ENCODE measurements around the gene TIPRL. TPM values are rescaled to one million over a fixed set of nuclear protein-coding genes. Genes with fewer than 3 reads are reported as not detected.

The TIPRL gene
- total RNA-seq, 1 donor from 2014 or later: 24.5 TPM

DNA sequence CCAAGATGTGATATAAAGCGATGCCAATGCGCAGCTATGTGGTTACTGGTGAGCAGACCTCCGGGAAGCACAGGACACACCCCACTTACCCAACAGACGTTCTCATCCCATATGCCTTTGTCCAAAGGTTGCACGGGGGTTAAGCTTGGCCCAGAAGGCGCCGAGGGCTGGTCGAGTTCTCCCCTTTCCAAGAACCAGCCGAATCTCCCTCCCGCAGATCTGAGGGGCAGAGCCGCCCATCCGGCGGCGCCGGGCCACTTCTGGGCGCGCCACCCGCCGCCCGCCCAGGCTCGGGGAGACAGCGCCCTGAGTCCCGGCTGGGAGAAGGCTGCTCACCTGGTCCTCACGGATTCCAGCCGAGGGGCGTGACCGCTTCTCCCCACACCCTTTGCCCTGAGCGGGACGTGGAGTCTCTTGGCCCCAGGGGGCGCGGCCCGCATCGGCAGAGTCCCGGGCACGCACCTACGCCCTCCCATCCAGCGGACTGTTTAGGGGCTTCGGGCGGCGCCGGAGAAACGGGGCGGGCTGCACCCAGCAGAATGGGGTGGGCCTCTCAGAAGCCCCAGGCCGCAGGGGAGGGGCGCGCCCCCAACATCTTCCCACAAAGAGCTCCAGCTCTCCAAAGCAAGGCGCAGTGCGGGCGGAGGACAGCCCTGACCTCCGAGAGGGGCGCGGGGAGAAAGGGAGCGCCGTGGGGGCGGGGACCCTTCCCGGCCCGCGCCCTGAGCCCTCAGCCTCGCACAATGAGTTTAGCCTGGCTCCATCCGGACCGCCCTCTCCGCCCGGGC, 42.6 kb upstream of the TIPRL start:
- peaks cover 29% of the 10 kb centered on the region for H3K4me1 Mint-ChIP-seq (ENCODE audit: unreplicated experiment)
- peak; percentile 79 for DNase-seq (ENCODE audit: extremely low spot score, unreplicated experiment)
- no peaks in the 10 kb centered on the region for H3K9me3 Mint-ChIP-seq
- peaks cover 2% of the 10 kb centered on the region for H3K36me3 Mint-ChIP-seq
- H3K27ac Mint-ChIP-seq: peak overlapping the region; percentile 91
- TF ChIP-seq, protein P1, sequence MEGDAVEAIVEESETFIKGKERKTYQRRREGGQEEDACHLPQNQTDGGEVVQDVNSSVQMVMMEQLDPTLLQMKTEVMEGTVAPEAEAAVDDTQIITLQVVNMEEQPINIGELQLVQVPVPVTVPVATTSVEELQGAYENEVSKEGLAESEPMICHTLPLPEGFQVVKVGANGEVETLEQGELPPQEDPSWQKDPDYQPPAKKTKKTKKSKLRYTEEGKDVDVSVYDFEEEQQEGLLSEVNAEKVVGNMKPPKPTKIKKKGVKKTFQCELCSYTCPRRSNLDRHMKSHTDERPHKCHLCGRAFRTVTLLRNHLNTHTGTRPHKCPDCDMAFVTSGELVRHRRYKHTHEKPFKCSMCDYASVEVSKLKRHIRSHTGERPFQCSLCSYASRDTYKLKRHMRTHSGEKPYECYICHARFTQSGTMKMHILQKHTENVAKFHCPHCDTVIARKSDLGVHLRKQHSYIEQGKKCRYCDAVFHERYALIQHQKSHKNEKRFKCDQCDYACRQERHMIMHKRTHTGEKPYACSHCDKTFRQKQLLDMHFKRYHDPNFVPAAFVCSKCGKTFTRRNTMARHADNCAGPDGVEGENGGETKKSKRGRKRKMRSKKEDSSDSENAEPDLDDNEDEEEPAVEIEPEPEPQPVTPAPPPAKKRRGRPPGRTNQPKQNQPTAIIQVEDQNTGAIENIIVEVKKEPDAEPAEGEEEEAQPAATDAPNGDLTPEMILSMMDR (conservative IDR thresholded peaks at IDR 0.05): no peak
- H3K4me3 Mint-ChIP-seq: peak overlapping the region; percentile 94
- peaks cover 4% of the 10 kb centered on the region for H3K27me3 Mint-ChIP-seq

- TF ChIP-seq, protein P1 (conservative IDR thresholded peaks at IDR 0.05): peak; percentile 24
- H3K27me3 Mint-ChIP-seq: peaks cover 4% of the 10 kb centered on the region
- H3K9me3 Mint-ChIP-seq: no peaks in the 10 kb centered on the region
- peak within 1 kb of the TSS; percentile 93 for H3K27ac Mint-ChIP-seq
- peak within 1 kb of the TSS; percentile 96 for H3K4me3 Mint-ChIP-seq
- H3K36me3 Mint-ChIP-seq: no peaks in the 10 kb centered on the region
- peaks cover 29% of the 10 kb centered on the region for H3K4me1 Mint-ChIP-seq (ENCODE audit: unreplicated experiment)
- DNase-seq (ENCODE audit: extremely low spot score, unreplicated experiment): peak; percentile 72
Observed at GRCh38 chr1:168136709-168137514, 41.9 kb upstream of the TIPRL start, which contains the start of gene GPR161. Gene GPR161 (minus strand): TSS chr1:168136930. CDS start chr1:168104850, 32,080 bp downstream.

DNA sequence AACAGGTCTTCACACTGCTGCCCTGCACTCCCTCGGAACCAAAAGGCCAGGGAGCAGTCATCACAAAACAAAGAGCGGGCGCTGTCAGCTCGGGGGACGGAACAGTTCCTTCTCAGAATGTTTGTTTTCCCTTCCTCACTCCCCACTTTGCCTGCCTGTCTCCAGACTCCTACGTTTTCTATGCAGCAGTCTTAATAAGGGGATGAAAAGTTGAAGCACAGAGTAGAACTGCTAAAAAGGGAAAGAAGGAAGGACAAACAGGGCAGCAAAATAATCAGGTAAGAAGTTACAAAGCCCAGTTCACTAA, 41.3 kb upstream of the TIPRL start:
- H3K4me1 Mint-ChIP-seq (ENCODE audit: unreplicated experiment): peaks cover 29% of the 10 kb centered on the region
- no peaks in the 10 kb centered on the region for H3K9me3 Mint-ChIP-seq

GRCh38 chr1:168138134-168138533, 40.6 kb upstream of the TIPRL start:
- Mint-ChIP-seq H3K4me3 (peak overlapping the region; percentile 96), H3K27me3 (peaks cover 4% of the 10 kb centered on the region), H3K4me1 (ENCODE audit: unreplicated experiment) (peaks cover 29% of the 10 kb centered on the region), H3K27ac (peak overlapping the region; percentile 93), H3K9me3 (no peaks in the 10 kb centered on the region), H3K36me3 (no peaks in the 10 kb centered on the region)
- DNase-seq (ENCODE audit: extremely low spot score, unreplicated experiment): no peak
- TF ChIP-seq, protein P1 (conservative IDR thresholded peaks at IDR 0.05): no peak

More for the DNA sequence above, 41.3 kb upstream of the TIPRL start:
- H3K27ac Mint-ChIP-seq: peak overlapping the region; percentile 93
- no peak for DNase-seq (ENCODE audit: extremely low spot score, unreplicated experiment)
- H3K36me3 Mint-ChIP-seq: no peaks in the 10 kb centered on the region
- H3K4me3 Mint-ChIP-seq: peak overlapping the region; percentile 96
- TF ChIP-seq, protein P1 (conservative IDR thresholded peaks at IDR 0.05): no peak
- H3K27me3 Mint-ChIP-seq: peaks cover 4% of the 10 kb centered on the region

- Mint-ChIP-seq H3K27me3 (peaks cover 4% of the 10 kb centered on the region), H3K27ac (no peak overlapping the region), H3K4me3 (peak overlapping the region; percentile 67), H3K9me3 (no peaks in the 10 kb centered on the region), H3K36me3 (no peaks in the 10 kb centered on the region), H3K4me1 (ENCODE audit: unreplicated experiment) (peaks cover 28% of the 10 kb centered on the region)
- TF ChIP-seq, protein P1 (conservative IDR thresholded peaks at IDR 0.05): no peak
- no peak for DNase-seq (ENCODE audit: extremely low spot score, unreplicated experiment)
Observed at GRCh38 chr1:168139070-168139469, 39.7 kb upstream of the TIPRL start.

Data from type B pancreatic cell (in vitro differentiated cells).